ENCODE results near the gene ZIC1.

GRCh38 chr3:147387291-147387884 lies 21.8 kb upstream of the ZIC1 start:
- TF ChIP-seq CTCF (IDR thresholded peaks at IDR 0.05) (no peak), EZH2 (IDR thresholded peaks at IDR 0.05; ENCODE audit: borderline replicate concordance, insufficient read depth, low read depth, low read length, poor library complexity, severe bottlenecking) (no peak)

Data from B cell (primary cell).